PC-3 (cell line): ENCODE measurements around the gene ZCCHC24. TPM values are rescaled to one million over a fixed set of nuclear protein-coding genes. Genes with fewer than 3 reads are reported as not detected.

Source experiments
- ATAC-seq: fragments of 200-7000 bp; cut with Tn5 transposase; 2 replicates; pipeline ENCODE4 v1.9.1; 2020; ENCODE audit warnings: mild to moderate bottlenecking, moderate library complexity
- BruUV-seq: library from RNA; stranded (reverse); fragments of 400-500 nt; replicated peaks from 2 replicates; lab custom pipeline; 2021; lab: Mats Ljungman, UMichigan
- CTCF ChIA-PET: fragments of 300-600 bp; sonication (Branson Sonifier 250); formaldehyde crosslinking; loops from one replicate; lab custom pipeline; 2022; ENCODE audit warnings: antibody characterized with exemption; lab: Charles Lee
- POLR2A ChIA-PET: fragments of 300-600 bp; sonication (Branson Sonifier 250); formaldehyde crosslinking; loops from one replicate; lab custom pipeline; 2022; ENCODE audit warnings: antibody characterized with exemption; ENCODE audit not compliant: unreplicated experiment; lab: Charles Lee
- DNase-seq: peaks from one replicate; pipeline ENCODE4 v3.0.0-alpha.2; 2015
- H2AFZ ChIP-seq: fragments of 300-600 bp; sonication (generic); 2 replicates; pipeline ENCODE4 v1.6.0; 2016; ENCODE audit warnings: antibody characterized with exemption, low read length
- H3F3A ChIP-seq: fragments of 300-600 bp; sonication (generic); one replicate; pipeline ENCODE4 v1.6.0; 2017; ENCODE audit warnings: antibody characterized with exemption, low read length, control low read depth, mild to moderate bottlenecking; ENCODE audit not compliant: unreplicated experiment
- H3K27ac ChIP-seq: fragments of 300-600 bp; sonication (generic); 2 replicates; pipeline ENCODE4 v1.5.1; 2016; ENCODE audit warnings: mild to moderate bottlenecking, low read length
- H3K27me3 ChIP-seq: fragments of 300-600 bp; sonication (generic); 2 replicates; pipeline ENCODE4 v1.6.1; 2016; ENCODE audit warnings: low read length, mixed read lengths
- H3K36me3 ChIP-seq: fragments of 300-600 bp; sonication (generic); 2 replicates; pipeline ENCODE4 v1.6.1; 2016; ENCODE audit warnings: low read depth, mixed run types, low read length, mixed read lengths
- H3K4me1 ChIP-seq: fragments of 300-600 bp; sonication (generic); 2 replicates; pipeline ENCODE4 v1.5.1; 2016; ENCODE audit warnings: low read length; ENCODE audit not compliant: insufficient read depth
- H3K4me2 ChIP-seq: fragments of 300-600 bp; sonication (generic); 2 replicates; pipeline ENCODE4 v1.6.0; 2016; ENCODE audit warnings: low read length
- H3K4me3 ChIP-seq: fragments of 300-600 bp; sonication (generic); 2 replicates; pipeline ENCODE4 v1.5.1; 2016; ENCODE audit warnings: mild to moderate bottlenecking, low read length, mixed read lengths
- H3K79me2 ChIP-seq: fragments of 300-600 bp; sonication (generic); 2 replicates; pipeline ENCODE4 v1.6.1; 2017; ENCODE audit warnings: low read length, mixed read lengths
- H3K9ac ChIP-seq: fragments of 300-600 bp; sonication (generic); 2 replicates; pipeline ENCODE4 v1.6.0; 2016; ENCODE audit warnings: mild to moderate bottlenecking, low read length
- H3K9me2 ChIP-seq: fragments of 300-600 bp; sonication (generic); replicated peaks from 2 replicates; pipeline ENCODE4 v1.6.1; 2016; ENCODE audit warnings: mixed run types, low read length, mixed read lengths
- H3K9me3 ChIP-seq: fragments of 300-600 bp; sonication (generic); 2 replicates; pipeline ENCODE4 v1.6.1; 2016; ENCODE audit warnings: low read length, mixed read lengths
- H4K20me1 ChIP-seq: fragments of 300-600 bp; sonication (generic); 2 replicates; pipeline ENCODE4 v1.6.1; 2016; ENCODE audit warnings: low read length, mixed read lengths
- EZH2 ChIP-seq: fragments of 300-600 bp; sonication (generic); IDR thresholded peaks from one replicate; pipeline ENCODE4 v1.6.1; 2017; ENCODE audit warnings: antibody characterized with exemption, mild to moderate bottlenecking, low read length; ENCODE audit not compliant: unreplicated experiment
- EZH2phosphoT487 ChIP-seq: fragments of 300-600 bp; sonication (generic); IDR thresholded peaks from 2 replicates; pipeline ENCODE4 v1.6.1; 2018; ENCODE audit warnings: mild to moderate bottlenecking, antibody characterized with exemption, low read length, borderline replicate concordance
- intact Hi-C: fragments of 100-400 bp; cut with micrococcal nuclease; formaldehyde crosslinking; loops from 2 replicates; pipeline ENCODE4 v1.9.0; 2023
- total RNA-seq: library from RNA; depleted of rRNA; stranded (reverse); fragments of >200 nt; gene quantifications from 2 replicates; pipeline ENCODE4 v1.2.3, GENCODE V29; 2014
- TF ChIP-seq, protein P1 (sequence below): fragments of 300-600 bp; sonication (generic); conservative IDR thresholded peaks from 2 replicates; pipeline ENCODE4 v1.5.1; 2017; ENCODE audit warnings: antibody characterized with exemption, low read depth, mild to moderate bottlenecking, low read length

Gene ZCCHC24
- total RNA-seq, 1 experiment from 2014 or later: 32.9 TPM

DNA sequence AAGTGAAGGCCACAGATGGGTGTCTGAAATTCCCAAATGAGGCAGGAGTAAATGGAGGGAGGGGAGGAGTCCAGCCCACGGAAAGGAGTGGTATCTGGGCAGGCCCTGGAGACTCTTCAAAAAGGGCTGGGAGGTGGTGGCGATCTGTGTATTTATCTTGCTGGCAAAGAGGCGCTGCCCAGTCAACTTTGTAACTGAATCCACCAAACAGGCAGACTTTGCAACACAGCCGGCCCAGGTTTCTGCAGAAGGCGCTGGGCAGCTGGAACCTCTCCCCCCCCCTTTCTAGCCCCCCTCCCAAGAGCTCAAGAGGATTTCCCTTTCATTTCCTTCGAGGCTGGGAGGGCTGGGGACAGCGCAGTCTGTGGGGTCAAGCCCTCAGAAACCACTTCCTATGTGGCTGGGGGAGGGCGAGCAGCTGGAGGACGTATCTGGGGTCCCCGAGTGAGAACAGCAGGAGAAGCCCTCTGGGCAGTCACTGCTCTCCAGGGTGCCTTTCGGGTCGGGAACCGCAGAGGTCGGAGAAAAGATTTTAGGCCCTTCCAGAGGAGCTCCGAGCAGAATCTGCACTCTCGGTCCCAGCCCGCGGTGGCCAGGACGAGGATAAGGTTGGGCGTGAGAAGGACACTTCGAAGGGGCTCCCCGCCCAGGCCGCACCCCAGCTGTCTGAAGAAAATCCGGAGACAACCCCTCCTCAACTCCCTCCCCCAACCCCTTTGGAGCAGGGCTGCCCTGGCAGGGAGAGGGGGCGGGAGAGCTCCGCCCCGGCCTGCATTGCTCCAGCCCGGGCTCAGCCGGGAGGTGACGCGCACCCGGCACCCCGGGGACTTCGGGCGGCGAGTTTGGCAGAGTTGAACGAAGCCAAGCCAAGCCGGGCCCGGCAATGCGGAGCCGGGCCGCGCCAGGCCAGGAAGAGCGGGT lies 965 bp downstream of the ZCCHC24 start:
- intact Hi-C loops: loop anchor here (1.0 to 10.0 kb wide), 13 partner anchors 22 to 1400 kb away; partner anchors contain the start of genes ANXA11, TMEM254 and ZMIZ1
- peak overlapping the region; percentile 87 for H3K4me2 ChIP-seq

DNA sequence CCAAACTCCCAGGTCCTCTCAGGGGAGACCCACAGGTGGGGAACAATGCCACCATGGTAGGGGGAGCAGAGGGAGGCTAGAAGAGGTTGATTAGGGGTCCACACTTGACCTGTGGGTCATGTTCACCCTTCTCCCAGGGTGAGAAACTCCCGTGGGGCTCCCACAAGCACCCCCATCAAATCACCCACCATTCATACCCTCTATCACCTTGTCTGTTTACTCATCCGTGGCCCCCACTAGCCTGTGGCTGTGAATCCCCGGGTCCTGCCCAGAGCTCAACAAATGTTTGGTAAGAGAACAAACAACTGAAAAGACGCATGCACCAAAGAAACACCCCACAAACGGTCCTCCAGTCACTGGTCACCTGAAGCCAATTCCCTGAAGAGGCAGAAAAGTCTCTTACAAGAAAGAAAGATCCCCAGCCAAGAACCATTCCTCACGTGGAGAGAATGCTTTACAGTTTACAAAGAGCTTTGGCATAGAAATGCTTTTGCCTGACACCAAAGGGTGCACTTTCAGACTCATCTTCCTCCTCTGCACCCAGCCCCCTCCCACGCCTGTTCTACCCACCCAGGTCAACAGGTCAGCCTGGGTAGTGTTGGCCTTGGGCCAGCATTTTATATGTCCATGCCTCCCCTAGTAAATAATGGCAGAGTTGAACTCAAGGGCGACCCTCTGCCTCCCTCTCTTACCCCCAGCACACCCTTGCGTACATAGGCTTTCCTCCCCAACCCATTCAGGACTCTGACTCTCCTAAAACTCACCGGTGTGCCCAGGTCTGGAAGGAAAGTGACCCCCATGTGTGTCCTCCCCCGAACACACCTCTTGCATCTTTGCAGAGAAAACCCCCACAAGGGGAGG lies 1.9 kb downstream of the ZCCHC24 start:
- DNase-seq (peak; percentile 64), ATAC-seq (no peak)
- H2AFZ ChIP-seq: 0 out of 2 replicates have a peak overlapping the region, but pooled peaks have one; percentile 1
- H3K27ac ChIP-seq: peak overlapping the region; percentile 15
- no peaks in the 10 kb centered on the region for H3K9me2 ChIP-seq
- no peaks in the 10 kb centered on the region for H3K36me3 ChIP-seq
- peak overlapping the region; percentile 46 for H3K9ac ChIP-seq
- ChIA-PET POLR2A (interaction anchor here (0.6 to 0.7 kb wide), 2 partner anchors 10 to 765 kb away, joined by 3 read pairs; no protein-coding TSS in a partner anchor), CTCF (interaction anchor here (2.0 kb wide), 1 partner anchor 69 kb away, joined by 20 read pairs; no protein-coding TSS in a partner anchor)
- H4K20me1 ChIP-seq: peaks cover 17% of the 10 kb centered on the region; the same call in 1 of the 2 replicates
- TF ChIP-seq EZH2phosphoT487 (no peak), EZH2 (no peak)
- TF ChIP-seq, protein P1, sequence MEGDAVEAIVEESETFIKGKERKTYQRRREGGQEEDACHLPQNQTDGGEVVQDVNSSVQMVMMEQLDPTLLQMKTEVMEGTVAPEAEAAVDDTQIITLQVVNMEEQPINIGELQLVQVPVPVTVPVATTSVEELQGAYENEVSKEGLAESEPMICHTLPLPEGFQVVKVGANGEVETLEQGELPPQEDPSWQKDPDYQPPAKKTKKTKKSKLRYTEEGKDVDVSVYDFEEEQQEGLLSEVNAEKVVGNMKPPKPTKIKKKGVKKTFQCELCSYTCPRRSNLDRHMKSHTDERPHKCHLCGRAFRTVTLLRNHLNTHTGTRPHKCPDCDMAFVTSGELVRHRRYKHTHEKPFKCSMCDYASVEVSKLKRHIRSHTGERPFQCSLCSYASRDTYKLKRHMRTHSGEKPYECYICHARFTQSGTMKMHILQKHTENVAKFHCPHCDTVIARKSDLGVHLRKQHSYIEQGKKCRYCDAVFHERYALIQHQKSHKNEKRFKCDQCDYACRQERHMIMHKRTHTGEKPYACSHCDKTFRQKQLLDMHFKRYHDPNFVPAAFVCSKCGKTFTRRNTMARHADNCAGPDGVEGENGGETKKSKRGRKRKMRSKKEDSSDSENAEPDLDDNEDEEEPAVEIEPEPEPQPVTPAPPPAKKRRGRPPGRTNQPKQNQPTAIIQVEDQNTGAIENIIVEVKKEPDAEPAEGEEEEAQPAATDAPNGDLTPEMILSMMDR: no peak
- peaks cover 60% of the 10 kb centered on the region for H3K4me1 ChIP-seq
- intact Hi-C loops: loop anchor here (1.0 to 10.0 kb wide), 11 partner anchors 23 to 1399 kb away; partner anchors contain the start of genes ANXA11, TMEM254 and ZMIZ1
- no TSS peak for BruUV-seq
- H3K9me3 ChIP-seq: no peaks in the 10 kb centered on the region
- peaks cover 56% of the 10 kb centered on the region for H3K79me2 ChIP-seq
- no peaks in the 10 kb centered on the region for H3K27me3 ChIP-seq
- peak overlapping the region; percentile 87 for H3K4me2 ChIP-seq
- H3F3A ChIP-seq: no peaks in the 10 kb centered on the region
- peak overlapping the region; percentile 70 for H3K4me3 ChIP-seq

More for the DNA sequence above, 965 bp downstream of the ZCCHC24 start:
- Histone ChIP-seq H3K9me3 (no peaks in the 10 kb centered on the region), H3K4me3 (peak overlapping the region; percentile 70), H3K4me1 (peaks cover 60% of the 10 kb centered on the region), H3K9ac (peak overlapping the region; percentile 46), H4K20me1 (peaks cover 17% of the 10 kb centered on the region; the same call in 1 of the 2 replicates), H3K79me2 (peaks cover 47% of the 10 kb centered on the region), H3F3A (no peaks in the 10 kb centered on the region), H3K36me3 (no peaks in the 10 kb centered on the region), H3K9me2 (no peaks in the 10 kb centered on the region), H2AFZ (peak overlapping the region; percentile 31), H3K27me3 (no peaks in the 10 kb centered on the region), H3K27ac (peak overlapping the region; percentile 15)
- TSS peak; percentile 53 for BruUV-seq
- ATAC-seq (peak; percentile 29), DNase-seq (peak; percentile 98)
- CTCF ChIA-PET: interaction anchor here (0.6 to 2.0 kb wide), 5 partner anchors 10 to 778 kb away, joined by 3 to 20 read pairs (median 3); no protein-coding TSS in a partner anchor
- TF ChIP-seq, protein P1: no peak
- POLR2A ChIA-PET: interaction anchor here (0.6 kb wide), 2 partner anchors 11 to 109 kb away, joined by 3 read pairs; no protein-coding TSS in a partner anchor
